22Rv1 (cell line): ENCODE results near the gene SUZ12.
"Not testable (repeated sequence)": the region's sequence is repeated elsewhere in the genome, so short reads cannot be mapped to it uniquely, and the experiment has no call there.

Experiments used
- CTCF ChIP-seq: fragments of 450-650 bp; IDR thresholded peaks from 2 replicates; pipeline ENCODE4 v1.5.1; 2017; ENCODE audit warnings: mild to moderate bottlenecking
- ZFX ChIP-seq: fragments of 450-650 bp; IDR thresholded peaks from 2 replicates; pipeline ENCODE4 v1.6.1; 2017; ENCODE audit warnings: antibody characterized with exemption, borderline replicate concordance

DNA sequence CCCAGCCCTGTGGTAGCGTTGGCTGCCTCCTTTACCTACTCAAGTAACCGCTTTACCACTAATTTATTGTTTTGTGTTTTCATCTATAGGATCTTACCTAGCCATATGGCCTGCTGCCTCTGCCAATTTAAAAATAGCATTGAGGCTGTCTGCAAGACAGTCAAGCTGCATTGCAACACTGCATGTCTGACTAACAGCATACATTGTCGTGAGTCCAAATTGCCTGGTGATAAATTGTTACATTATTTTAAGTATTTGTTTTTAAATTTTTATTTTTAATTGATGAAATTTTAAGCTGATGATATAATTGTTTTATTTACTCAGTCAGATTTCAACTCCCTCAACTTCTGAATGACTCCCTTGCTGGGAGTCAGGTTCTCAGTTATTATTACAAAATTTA lies 108.8 kb downstream of the SUZ12 start:
- not testable (repeated sequence) for TF ChIP-seq CTCF, ZFX
